ENCODE measurements around the gene TRERF1.

Gene TRERF1

DNA sequence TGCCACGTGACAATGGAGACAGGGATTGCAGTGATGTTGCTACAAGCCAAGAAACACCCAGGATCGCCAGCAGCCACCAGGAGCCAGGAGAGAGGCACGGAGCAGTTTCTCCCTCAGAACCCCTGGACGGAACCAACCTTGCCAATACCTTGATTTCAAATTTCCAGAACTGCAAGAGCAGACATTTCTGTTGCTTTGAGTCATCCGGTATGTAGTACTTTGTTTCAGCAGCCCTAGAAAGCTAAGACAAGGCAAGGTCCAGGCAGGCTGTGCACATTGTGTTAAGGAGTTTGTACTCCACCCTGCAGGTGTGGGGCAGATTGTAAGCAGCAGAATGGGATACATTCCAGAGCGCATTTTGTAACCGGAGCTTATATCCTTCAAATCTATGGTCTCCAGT, 48.3 kb downstream of the TRERF1 start:
- Mint-ChIP-seq H3K9me3 (no peaks in the 10 kb centered on the region), H3K4me1 (ENCODE audit: low read depth) (peaks cover 78% of the 10 kb centered on the region), H3K36me3 (ENCODE audit: low read depth) (peaks cover 30% of the 10 kb centered on the region), H3K4me3 (peak overlapping the region; percentile 30), H3K27ac (peak overlapping the region; percentile 91), H3K27me3 (ENCODE audit: low read depth) (no peaks in the 10 kb centered on the region)

DNA sequence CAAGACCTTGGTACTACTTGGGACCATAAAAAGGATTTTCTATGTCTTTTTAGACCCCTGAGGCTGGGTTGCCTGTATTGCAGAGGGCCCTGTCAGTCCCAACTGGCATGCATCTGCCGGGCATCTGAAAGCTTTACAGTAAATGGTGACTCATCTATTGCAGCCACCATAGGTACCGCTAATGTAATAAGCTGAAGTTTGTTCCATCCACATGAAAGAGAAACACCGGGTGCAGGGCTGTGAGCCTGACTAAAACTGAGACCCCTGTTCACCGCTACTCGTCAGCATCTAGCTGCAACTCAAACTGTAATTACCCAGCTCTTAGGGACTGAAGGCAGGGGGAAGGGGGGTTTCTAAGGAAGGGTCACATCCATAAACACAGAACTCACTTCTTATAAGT, 49.5 kb downstream of the TRERF1 start:
- H3K4me1 Mint-ChIP-seq (ENCODE audit: low read depth), result peaks cover 75% of the 10 kb centered on the region
- H3K27me3 Mint-ChIP-seq (ENCODE audit: low read depth), result no peaks in the 10 kb centered on the region
- H3K36me3 Mint-ChIP-seq (ENCODE audit: low read depth), result peaks cover 32% of the 10 kb centered on the region
- H3K27ac Mint-ChIP-seq, result peak overlapping the region; percentile 91
- H3K9me3 Mint-ChIP-seq, result no peaks in the 10 kb centered on the region
- peak overlapping the region; percentile 71 for H3K4me3 Mint-ChIP-seq

DNA sequence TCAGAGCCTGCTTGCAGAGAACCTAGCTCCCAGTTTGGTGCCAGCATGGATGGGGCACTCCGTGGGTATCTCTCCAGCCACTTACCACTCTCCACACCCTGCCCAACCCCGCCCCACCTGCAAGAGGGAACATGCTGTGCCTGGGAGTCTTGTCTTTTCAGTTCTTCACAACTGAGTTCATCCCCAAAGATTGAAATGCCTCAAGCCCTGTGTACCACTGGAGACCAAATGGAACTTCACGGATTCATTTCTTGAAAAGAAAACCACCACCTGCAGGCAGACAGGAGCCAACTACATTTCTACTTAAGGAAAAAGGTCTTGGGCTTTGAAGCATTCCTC, 50.1 kb downstream of the TRERF1 start:
- Mint-ChIP-seq H3K4me3 (no peak overlapping the region), H3K27me3 (ENCODE audit: low read depth) (no peaks in the 10 kb centered on the region), H3K9me3 (no peaks in the 10 kb centered on the region), H3K36me3 (ENCODE audit: low read depth) (peaks cover 31% of the 10 kb centered on the region), H3K27ac (peak overlapping the region; percentile 64), H3K4me1 (ENCODE audit: low read depth) (peaks cover 73% of the 10 kb centered on the region)

DNA sequence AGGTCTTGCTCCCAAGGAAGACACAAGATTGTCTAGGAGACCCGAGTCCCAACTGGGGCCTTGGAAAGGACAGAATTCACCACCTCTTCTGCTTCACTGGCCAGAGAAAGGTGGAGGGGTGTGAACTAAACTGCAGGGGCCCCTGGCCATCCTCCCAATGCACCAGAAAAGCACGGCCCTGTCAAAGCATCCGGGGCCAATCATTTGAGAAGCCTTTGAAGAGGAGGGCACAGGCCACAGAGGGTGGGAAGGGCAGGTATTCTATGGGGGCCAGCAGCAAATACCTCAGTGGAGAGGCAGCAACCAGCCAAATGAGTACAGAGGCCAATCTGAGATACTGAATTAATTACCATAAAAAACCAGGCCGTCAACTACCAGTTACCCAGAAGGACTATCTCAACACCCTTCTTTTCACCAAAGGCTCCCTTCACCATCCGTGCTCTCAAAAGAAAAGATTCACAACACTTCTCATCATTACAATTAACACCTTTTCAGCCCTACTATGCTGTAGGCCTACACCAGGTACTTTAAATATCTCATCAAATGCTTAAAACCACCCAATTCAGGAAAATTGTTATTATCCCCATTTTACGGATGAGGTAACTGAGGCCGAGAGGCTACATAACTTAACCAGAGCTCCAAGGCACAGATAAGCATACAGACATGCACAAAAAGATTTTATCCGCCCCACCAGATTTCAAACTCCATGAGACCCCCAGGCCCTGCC, 50.7 kb downstream of the TRERF1 start:
- Mint-ChIP-seq H3K4me3 (peak overlapping the region; percentile 5), H3K36me3 (ENCODE audit: low read depth) (peaks cover 26% of the 10 kb centered on the region), H3K4me1 (ENCODE audit: low read depth) (peaks cover 70% of the 10 kb centered on the region), H3K27ac (peak overlapping the region; percentile 64), H3K9me3 (no peaks in the 10 kb centered on the region), H3K27me3 (ENCODE audit: low read depth) (no peaks in the 10 kb centered on the region)

DNA sequence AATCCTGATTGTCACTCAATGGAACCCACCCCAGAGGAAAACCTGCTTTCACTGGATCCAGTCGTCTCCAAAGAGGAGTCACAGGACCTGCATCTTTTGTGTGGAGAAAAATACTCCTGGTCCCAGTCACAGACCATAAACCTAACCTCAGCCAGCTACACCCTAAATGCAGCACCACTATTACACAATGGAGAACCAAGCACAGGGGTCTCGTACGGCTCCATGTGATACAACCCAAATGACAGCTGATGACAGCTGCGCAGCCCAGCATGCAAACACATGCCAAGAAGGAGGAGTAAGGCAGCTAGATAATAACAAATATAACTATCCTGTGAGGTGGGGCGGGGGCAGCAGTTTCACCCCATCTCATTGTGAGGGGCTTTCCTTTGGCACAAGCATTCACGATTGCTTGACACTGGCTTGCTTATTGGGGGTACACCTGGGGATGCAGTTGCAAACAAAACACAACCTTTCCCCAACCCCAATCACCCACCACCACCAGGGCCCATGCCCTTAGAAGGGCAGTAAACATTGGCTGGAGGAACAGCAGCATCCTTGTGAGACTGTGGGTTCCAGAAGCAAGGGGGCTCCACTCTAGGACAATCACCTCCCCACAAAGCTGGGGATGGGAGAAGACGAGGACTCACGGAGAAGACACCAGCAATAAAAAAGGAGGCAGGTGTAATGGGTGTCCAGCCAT, 51.5 kb downstream of the TRERF1 start:
- Mint-ChIP-seq H3K4me3 (no peak overlapping the region), H3K27ac (peak overlapping the region; percentile 69), H3K9me3 (no peaks in the 10 kb centered on the region), H3K4me1 (ENCODE audit: low read depth) (peaks cover 72% of the 10 kb centered on the region), H3K27me3 (ENCODE audit: low read depth) (no peaks in the 10 kb centered on the region), H3K36me3 (ENCODE audit: low read depth) (peaks cover 26% of the 10 kb centered on the region)

DNA sequence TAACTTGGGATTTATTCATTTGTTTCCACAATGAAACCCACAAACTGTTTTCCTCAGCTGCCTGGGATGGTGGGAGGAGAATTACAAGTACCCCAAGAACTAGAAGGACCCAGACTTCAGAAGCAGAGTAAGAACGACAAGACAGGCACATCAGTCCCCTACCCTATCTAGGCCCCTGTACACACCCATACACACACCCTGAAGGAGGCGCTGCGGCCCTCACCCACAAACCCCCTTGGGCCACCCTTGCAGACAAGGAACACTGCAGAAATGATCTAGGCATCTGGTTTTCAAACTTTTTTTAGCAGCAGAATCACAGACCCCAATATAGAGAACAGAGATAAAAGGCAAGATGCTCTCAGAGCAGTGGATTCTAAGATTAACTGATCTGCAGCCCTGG, 55.0 kb downstream of the TRERF1 start:
- no peaks in the 10 kb centered on the region for H3K27me3 Mint-ChIP-seq (ENCODE audit: low read depth)
- H3K36me3 Mint-ChIP-seq (ENCODE audit: low read depth), result peaks cover 27% of the 10 kb centered on the region
- H3K27ac Mint-ChIP-seq, result no peak overlapping the region
- H3K4me1 Mint-ChIP-seq (ENCODE audit: low read depth), result peaks cover 66% of the 10 kb centered on the region
- H3K9me3 Mint-ChIP-seq, result no peaks in the 10 kb centered on the region
- no peak overlapping the region for H3K4me3 Mint-ChIP-seq

DNA sequence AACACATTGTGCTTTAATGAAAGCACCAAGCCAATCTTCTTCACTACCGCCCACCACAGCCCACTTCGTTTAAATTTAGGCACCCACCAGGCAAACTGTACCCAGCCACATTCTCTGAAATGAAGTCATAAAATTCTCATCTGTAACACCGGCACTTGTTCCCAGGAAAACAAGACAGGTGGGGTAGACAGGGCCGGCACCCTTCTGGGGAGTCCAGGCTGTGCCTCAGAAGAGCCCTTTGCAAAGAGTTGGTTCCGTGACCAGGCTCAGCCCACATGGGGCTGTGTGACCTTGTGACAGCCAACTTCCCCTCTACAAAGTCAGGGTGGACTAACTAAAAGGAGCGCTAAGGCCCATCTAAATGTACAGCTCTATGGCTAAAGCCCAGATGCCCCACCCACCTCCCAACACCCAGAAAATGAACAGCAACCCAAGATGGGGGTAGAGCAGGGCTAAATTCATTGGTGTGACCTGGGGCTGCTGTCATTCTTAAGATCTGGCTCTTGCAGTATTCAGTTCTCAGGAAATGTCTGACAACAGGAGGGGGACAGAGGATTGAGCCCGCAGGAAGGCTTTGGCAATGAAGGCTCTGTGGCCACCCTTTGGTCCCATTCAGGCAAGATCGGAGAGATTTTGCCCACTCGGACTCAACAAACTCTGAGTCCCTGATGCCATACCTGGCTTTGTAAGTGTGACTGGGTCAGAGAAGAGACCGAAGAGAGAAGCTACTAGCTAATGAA, 56.7 kb downstream of the TRERF1 start:
- peaks cover 24% of the 10 kb centered on the region for H3K36me3 Mint-ChIP-seq (ENCODE audit: low read depth)
- peak overlapping the region; percentile 62 for H3K27ac Mint-ChIP-seq
- peaks cover 69% of the 10 kb centered on the region for H3K4me1 Mint-ChIP-seq (ENCODE audit: low read depth)
- H3K4me3 Mint-ChIP-seq, result no peak overlapping the region
- H3K27me3 Mint-ChIP-seq (ENCODE audit: low read depth), result no peaks in the 10 kb centered on the region
- no peaks in the 10 kb centered on the region for H3K9me3 Mint-ChIP-seq

DNA sequence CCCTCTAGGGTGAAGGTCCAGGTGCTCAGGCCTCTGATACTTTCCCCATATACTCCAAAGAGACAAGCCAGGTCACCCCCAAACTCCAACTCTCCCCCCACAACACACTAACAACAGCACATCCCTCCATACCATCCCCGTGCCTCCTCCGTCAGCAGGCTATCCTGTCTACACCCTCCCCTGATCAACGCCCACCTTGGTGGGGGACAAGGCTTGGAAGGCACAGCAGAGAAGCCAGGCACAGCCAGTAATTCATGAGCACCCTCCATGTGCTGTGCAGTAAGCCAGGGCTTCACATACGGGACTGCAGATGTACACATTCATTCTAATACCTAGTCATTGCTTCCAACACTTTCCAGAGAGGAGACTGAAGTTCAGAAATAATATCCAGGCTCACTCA, 57.6 kb downstream of the TRERF1 start:
- Mint-ChIP-seq H3K4me1 (ENCODE audit: low read depth) (peaks cover 70% of the 10 kb centered on the region), H3K36me3 (ENCODE audit: low read depth) (peaks cover 22% of the 10 kb centered on the region), H3K9me3 (no peaks in the 10 kb centered on the region), H3K4me3 (no peak overlapping the region), H3K27ac (peak overlapping the region; percentile 70), H3K27me3 (ENCODE audit: low read depth) (no peaks in the 10 kb centered on the region)

DNA sequence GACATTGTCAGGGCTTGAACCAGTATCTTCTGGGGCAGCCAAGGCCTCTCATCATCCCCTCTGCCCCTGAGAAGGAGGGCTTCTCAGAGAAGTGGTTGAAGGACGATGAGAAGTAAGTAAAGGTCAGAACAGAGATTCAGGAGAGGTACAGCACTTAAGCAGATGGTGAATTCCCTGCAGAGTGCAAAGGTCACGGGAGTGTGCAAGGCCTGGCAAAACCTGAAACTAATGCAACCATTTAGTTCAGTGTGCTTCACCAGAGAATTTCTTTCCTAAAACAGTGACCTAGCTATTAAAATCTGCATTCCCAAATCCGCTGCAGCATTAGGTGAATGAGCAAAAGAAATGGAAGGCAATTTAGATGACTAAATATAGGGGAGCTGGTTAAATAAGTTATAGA, 58.4 kb downstream of the TRERF1 start:
- H3K9me3 Mint-ChIP-seq, result no peaks in the 10 kb centered on the region
- peak overlapping the region; percentile 62 for H3K27ac Mint-ChIP-seq
- H3K27me3 Mint-ChIP-seq (ENCODE audit: low read depth), result no peaks in the 10 kb centered on the region
- peaks cover 20% of the 10 kb centered on the region for H3K36me3 Mint-ChIP-seq (ENCODE audit: low read depth)
- no peak overlapping the region for H3K4me3 Mint-ChIP-seq
- peaks cover 71% of the 10 kb centered on the region for H3K4me1 Mint-ChIP-seq (ENCODE audit: low read depth)

DNA sequence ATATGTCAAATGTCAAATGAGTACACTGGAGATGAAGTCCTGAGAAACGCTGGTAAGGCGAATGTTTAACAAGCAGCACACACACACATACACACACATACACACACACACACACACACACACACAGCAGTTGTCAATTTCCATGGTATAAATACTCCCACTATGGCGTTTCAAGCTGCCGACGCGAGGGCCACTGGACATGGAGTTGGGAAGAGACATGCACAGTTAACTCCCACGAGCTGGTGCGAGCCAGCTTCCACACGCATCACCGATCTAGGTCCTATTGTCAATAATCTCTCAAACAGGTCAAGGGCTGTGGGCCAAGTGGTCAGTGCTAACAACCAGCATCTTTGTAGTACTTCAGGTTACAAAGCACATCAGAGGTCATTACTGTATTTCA, 58.9 kb downstream of the TRERF1 start:
- Mint-ChIP-seq H3K4me3 (no peak overlapping the region), H3K27ac (peak overlapping the region; percentile 62), H3K9me3 (no peaks in the 10 kb centered on the region), H3K36me3 (ENCODE audit: low read depth) (peaks cover 20% of the 10 kb centered on the region), H3K4me1 (ENCODE audit: low read depth) (peaks cover 76% of the 10 kb centered on the region), H3K27me3 (ENCODE audit: low read depth) (no peaks in the 10 kb centered on the region)

DNA sequence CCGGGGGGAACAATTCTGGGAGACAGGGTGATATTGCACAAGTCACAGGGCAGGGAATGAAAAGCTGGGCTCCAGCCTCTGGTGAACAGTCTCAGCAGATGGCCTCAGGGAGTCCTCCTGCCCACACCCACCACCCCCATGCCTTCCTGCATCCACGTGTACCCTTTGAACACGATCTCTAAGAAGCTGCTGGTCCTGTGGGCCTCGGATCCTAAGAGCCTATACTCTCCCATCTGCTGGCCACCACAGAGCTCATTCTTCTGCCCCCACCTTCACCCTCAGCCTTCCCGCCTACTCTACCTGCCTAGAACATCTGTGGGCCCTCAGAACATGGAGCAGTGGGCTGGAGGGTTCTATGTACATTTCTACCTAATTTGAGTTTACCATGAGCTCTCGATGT, 60.3 kb downstream of the TRERF1 start:
- peaks cover 18% of the 10 kb centered on the region for H3K36me3 Mint-ChIP-seq (ENCODE audit: low read depth)
- peak overlapping the region; percentile 97 for H3K27ac Mint-ChIP-seq
- peaks cover 78% of the 10 kb centered on the region for H3K4me1 Mint-ChIP-seq (ENCODE audit: low read depth)
- H3K4me3 Mint-ChIP-seq, result peak overlapping the region; percentile 19
- no peaks in the 10 kb centered on the region for H3K9me3 Mint-ChIP-seq
- H3K27me3 Mint-ChIP-seq (ENCODE audit: low read depth), result no peaks in the 10 kb centered on the region

DNA sequence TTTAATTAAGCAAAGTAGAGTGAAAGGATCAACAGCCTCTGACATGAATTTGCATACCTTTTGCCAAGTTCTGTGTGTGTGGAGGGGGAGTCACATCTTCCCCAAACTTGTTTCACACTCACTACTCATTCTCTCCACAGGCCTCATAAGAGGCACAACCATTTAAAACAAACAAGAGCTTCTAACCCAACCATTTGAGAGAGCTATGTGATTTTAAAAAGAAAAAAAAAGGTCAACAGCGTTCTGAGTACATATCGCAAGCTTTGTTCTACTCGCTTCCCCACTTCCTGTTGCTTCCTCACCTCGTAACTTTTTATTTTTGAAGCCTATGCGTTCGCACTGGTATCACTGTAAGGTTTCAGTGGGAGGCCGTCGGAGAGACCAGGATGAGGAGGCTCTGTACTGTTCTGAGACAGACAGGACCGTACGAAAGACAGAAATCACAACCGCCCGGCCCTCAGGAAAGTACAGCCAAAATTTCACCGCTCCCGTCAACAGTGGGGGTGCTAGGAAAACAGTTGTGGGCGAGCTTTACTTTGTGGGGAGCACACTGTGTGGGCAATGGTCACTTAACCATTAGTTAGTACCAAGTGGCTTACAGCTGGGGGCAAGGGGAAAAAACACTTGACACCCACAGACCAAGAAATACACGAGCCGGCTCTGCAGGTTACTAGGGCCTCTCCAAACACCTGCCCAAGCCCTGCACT, 61.3 kb downstream of the TRERF1 start:
- Mint-ChIP-seq H3K27me3 (ENCODE audit: low read depth) (no peaks in the 10 kb centered on the region), H3K27ac (peak overlapping the region; percentile 97), H3K9me3 (no peaks in the 10 kb centered on the region), H3K4me3 (peak overlapping the region; percentile 74), H3K36me3 (ENCODE audit: low read depth) (peaks cover 18% of the 10 kb centered on the region), H3K4me1 (ENCODE audit: low read depth) (peaks cover 81% of the 10 kb centered on the region)

DNA sequence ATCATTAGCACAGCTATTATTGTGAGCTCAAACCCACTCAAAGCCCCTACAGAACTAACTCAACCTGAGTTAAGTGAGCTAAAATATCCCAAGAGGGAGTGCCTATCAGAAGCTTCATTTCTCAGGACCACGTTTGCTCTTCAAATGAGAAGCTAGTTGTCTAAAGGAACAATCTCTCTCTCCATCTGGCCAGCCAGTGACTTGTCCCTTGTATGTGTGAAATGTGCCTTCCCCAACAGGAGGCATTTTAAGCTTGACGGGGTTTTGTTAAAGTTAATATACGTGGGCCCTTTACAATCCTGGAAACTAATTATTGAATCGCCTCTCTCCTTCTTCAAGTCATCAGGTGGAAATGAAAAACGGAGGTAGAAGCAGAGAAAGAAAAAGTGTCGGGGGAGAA, 62.0 kb downstream of the TRERF1 start:
- Mint-ChIP-seq H3K27me3 (ENCODE audit: low read depth) (no peaks in the 10 kb centered on the region), H3K36me3 (ENCODE audit: low read depth) (peaks cover 18% of the 10 kb centered on the region), H3K27ac (peak overlapping the region; percentile 97), H3K9me3 (no peaks in the 10 kb centered on the region), H3K4me3 (peak overlapping the region; percentile 74), H3K4me1 (ENCODE audit: low read depth) (peaks cover 80% of the 10 kb centered on the region)

DNA sequence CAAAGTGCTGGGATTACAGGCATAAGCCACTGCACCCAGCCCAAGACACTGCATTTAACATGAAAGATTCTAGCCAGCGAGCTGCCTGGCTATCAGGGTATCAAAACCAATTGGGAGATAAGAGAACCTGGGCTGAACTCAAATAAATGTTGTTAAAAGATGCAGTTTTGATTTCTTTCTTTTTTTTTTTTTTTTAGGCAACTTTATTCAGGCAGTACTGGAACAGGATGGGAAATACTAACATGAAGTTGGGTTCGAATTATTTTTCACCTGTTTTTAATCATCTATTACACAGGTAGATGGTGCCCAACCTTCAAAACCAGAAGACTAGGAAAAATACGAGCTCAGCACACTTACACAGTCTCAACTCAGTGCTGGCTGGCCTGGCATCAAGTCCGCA, 63.7 kb downstream of the TRERF1 start:
- Mint-ChIP-seq H3K4me3 (no peak overlapping the region), H3K4me1 (ENCODE audit: low read depth) (peaks cover 76% of the 10 kb centered on the region), H3K9me3 (no peaks in the 10 kb centered on the region), H3K36me3 (ENCODE audit: low read depth) (peaks cover 24% of the 10 kb centered on the region), H3K27me3 (ENCODE audit: low read depth) (no peaks in the 10 kb centered on the region), H3K27ac (peak overlapping the region; percentile 90)
